ENCODE data around the gene GAD1.

DNA sequence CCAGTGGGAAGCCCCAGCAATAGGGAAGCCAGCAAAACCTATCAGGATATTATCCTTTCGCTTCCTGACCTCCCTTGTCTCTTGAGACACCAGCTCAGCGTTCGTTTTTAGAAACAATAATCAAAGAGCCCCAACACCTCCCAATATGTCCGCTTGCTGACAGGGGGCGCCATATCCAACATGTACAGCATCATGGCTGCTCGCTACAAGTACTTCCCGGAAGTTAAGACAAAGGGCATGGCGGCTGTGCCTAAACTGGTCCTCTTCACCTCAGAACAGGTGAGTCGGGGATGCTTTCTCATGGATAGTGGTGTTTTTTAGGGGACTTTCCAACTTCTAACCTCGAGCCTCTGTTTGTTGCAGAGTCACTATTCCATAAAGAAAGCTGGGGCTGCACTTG is 28.7 kb downstream of the GAD1 start:
- TF ChIP-seq, protein P1, sequence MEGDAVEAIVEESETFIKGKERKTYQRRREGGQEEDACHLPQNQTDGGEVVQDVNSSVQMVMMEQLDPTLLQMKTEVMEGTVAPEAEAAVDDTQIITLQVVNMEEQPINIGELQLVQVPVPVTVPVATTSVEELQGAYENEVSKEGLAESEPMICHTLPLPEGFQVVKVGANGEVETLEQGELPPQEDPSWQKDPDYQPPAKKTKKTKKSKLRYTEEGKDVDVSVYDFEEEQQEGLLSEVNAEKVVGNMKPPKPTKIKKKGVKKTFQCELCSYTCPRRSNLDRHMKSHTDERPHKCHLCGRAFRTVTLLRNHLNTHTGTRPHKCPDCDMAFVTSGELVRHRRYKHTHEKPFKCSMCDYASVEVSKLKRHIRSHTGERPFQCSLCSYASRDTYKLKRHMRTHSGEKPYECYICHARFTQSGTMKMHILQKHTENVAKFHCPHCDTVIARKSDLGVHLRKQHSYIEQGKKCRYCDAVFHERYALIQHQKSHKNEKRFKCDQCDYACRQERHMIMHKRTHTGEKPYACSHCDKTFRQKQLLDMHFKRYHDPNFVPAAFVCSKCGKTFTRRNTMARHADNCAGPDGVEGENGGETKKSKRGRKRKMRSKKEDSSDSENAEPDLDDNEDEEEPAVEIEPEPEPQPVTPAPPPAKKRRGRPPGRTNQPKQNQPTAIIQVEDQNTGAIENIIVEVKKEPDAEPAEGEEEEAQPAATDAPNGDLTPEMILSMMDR (IDR thresholded peaks at IDR 0.05): no peak
- no peak for TF ChIP-seq POLR2AphosphoS5 (IDR thresholded peaks at IDR 0.05)

Data from breast epithelium (tissue), 3 donors.